ENCODE measurements around the gene IL36A.

The IL36A gene

DNA sequence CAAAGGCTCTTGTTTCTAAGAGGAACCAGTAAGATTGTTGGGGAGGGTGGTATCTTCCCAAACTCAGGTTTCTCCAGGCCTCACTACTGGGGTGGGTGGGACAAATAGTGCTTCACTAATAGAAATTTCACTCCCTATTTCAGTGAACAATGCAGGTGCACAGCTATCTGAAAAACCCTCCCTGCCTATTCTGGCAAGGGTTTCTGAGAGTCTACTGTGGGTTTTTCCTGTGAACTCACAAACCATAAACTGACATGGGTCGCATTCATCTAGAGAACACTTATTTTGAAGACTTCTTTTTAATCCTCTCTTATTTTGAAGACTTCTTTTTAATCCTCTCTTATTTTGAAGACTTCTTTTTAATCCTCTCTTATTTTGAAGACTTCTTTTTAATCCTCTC lies 4.4 kb downstream of the IL36A start:
- DNase-seq = no peak

DNA sequence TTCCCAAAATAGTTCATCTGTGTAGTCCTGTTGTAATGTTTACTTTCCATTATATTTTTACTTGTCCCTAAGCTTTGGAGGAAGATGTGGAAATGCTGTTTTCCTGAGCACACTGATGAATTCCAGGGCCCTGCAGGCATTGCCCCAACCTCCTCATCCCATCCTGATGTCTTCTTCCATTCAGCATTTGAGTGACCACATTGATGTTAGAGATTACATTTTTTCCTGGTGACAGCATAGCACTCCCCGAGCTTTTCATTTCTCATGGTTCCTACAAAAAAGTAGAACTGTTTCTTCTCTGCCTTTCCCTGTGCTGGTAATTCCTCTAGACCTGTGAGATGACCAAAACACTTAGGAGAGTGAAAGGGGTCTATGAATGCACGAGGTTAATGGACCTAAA lies 4.8 kb downstream of the IL36A start:
- DNase-seq = peak; percentile 2

DNA sequence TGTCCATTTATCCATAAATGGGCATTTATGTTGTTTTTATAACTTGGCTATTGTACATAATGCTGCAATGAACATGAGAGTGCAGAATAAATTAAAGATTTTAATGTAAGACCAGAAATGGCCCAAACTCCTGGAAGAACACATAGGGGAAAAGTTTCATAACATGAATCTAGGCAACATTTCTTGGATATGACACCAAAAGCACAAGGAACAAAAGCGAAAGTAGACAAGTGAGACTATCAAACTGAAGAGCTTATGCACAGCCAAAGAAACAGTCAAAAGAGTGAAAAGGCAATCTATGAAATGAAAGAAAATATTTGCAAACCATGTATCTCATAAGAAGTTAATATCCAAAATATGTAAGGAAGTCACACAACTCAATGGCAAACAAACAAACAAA lies 5.8 kb downstream of the IL36A start:
- no peak for DNase-seq

GRCh38 chr2:113012436-113013335 lies 7.4 kb downstream of the IL36A start:
- no peak for DNase-seq

GRCh38 chr2:113013336-113013661 lies 8.0 kb downstream of the IL36A start:
- no peak for DNase-seq

GRCh38 chr2:113014067-113014466 lies 8.8 kb downstream of the IL36A start:
- no peak for DNase-seq

- no peak for DNase-seq
Observed at GRCh38 chr2:113015042-113015441, 9.8 kb downstream of the IL36A start.

GRCh38 chr2:113015655-113016054 lies 10.4 kb downstream of the IL36A start:
- no peak for DNase-seq

- no peak for DNase-seq
Observed at GRCh38 chr2:113018509-113018908, 13.2 kb downstream of the IL36A start.

- DNase-seq = no peak
Observed at GRCh38 chr2:113021312-113021711, 16.1 kb downstream of the IL36A start.

DNA sequence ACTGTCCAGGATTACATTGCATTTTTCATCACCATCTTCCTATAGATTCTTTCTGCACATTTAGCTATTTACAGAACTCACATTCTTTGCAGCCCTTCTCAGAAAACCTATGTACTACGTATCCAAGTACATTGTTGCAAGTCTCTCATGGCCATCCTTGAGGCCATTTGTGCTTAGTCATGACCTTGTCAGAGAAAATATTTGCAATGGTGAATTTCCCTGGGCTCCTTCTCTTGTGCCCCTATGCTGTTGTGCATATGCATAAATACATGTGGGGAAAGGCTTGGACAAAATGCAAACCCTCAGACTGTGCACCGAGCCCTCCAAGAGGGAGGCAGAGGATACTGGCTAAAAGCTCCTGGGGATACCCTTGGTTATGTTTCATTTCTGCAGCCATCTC lies 19.5 kb downstream of the IL36A start:
- DNase-seq = no peak

- DNase-seq = no peak
Observed at GRCh38 chr2:113025737-113026136, 20.5 kb downstream of the IL36A start.

DNA sequence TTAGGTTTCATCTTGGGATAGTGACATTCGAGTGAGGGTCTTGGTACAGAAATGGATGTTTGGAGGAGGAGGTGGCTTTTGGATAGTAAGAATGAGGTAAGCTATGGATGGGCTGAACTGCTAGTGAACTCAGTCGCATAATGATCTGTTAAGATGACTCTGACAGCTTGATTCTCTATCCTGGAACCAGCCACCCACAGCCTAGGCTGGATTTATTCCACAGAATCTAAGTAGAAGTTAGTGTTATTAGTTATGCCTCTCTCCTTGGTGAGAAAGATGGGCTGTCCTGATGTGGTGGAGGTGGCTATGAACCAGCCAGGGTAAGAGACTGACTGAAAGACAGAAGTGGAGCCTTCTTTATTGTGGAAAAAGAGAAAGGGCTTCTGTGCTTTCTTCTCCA lies 22.4 kb downstream of the IL36A start:
- no peak for DNase-seq

DNA sequence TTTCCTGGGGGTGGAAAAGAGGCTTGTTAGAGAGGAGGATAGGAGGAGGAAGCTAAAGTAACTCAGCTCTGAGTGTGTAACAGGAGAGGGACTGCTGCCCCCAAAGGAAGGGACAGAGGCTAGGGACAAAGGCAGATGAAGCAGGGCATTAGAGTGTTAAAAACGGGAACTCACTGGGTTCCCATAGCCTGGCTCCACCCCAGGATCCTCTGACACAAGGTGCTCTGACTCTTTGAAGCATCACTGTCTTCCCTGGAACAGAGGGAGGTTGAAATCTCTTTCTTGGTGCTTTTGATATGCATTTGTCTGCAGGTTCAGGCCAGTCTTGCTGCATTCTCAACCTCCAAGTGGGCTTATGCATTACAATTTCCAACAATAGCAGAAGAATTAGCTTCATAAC lies 22.9 kb downstream of the IL36A start:
- DNase-seq = no peak

DNA sequence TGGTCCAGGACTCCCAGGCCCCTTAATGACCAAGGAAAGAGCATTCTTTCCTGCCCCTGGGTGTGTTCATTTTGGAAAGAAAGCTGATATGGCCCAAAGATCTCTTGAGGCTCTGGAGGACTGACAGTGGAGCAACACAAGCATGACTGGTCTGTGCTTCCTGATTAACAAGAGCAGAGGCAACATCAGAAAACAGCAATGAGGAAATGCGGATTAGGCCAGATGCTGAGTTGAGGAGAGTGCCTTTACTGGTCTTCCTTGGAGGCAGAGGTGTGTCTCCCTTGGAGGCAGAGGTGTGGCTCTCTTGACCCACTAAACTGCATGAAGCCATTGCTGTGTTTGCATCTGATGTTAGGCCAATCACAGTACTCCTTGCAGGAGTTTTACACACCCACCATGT lies 27.5 kb downstream of the IL36A start:
- no peak for DNase-seq

DNA sequence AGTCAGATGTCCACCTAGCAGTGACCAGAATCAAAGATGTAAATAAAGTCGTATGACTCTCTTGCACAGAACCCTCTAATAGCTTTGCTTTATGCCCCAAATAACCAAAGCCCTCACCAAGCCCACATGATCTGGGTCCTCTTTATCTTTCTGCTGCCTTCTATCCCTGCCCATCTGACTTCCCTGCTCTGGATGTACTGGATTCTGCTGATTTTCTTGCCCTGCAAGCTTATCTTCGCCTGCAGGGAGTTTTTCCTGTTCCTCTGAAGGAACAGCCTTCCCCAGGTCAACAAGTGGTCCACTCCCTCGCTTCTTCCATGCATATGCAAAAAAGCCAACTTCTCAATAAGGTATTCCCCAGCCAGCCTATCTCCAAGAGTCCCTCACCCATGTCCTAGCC lies 28.8 kb downstream of the IL36A start:
- no peak for DNase-seq

DNA sequence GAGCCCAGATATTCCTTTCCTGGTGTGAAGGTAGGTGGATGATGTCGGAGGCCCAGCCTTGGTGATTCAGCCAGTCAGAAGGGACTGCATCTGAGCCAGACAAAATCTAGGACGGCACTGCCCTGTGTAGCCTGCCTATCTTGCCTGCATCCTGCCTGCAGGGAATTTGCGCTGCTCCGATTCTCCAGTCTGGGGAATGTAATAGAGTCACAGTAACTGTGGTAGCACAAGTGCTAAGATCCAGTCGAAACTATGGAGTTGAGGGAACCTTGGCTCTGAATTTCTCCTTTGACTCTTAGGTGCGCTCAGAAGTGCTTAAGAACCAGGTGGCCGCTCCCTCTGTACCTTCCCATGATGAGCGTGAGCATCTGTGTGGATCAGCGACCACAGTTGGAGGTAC lies 31.5 kb downstream of the IL36A start:
- no peak for DNase-seq

DNA sequence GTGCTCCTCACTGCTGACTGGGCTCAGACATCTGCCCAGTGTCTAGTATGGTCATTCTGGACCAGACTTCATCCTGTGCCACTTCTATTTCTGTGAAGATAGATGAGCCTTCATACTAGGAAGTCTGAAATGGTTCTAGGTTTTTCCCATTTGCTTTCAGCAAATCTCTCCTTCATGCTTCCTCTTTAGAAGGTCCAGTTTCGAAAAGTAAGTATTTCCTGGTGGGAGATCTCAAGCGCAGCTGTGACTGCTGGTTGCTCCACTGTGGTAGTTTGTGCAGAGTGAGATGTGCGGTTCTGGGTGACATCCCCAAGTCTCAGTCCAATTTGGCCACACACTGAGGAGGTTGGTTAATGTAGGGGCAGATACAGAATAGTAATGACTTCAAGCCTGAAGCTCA lies 33.0 kb downstream of the IL36A start:
- DNase-seq = no peak

DNA sequence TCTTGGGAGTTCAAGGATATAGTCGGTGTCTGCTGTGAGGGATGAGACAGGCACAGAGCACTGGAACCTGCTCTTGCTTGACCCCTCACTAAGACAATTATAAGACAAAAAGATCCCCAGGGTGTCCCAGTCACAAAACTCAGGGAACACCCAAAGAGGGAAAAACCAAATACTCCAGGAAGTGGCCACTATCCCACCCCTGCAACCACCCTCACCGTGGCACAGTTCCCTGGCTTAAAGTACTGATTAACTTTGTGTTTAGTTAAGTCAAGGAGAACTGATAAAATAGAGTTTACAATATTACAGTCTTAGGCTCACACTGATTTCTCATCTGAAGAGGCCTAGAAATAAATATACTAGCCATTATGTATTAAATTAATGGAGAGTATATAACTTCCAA lies 33.9 kb downstream of the IL36A start:
- DNase-seq = no peak

- DNase-seq = no peak
Observed at GRCh38 chr2:113039719-113040118, 34.5 kb downstream of the IL36A start.

DNA sequence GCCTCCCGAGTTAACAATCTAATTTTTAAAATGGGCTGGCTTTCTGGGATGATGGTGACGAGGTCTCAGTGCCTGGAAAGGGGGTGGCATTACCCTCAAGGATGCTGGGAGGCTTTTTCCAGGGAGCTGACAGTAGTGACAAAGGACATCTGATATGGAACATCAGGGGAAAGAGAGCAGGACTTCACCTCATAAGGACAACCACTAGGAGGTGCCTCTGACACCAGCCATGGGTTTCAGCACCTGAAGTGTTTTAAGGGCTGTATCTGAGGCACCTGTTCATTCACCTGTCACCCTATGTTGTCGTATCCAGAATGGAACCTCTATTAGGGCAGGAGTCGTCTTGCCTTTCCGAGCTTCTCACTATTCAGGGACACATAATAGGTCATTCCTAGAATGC lies 36.6 kb downstream of the IL36A start:
- DNase-seq = no peak

DNA sequence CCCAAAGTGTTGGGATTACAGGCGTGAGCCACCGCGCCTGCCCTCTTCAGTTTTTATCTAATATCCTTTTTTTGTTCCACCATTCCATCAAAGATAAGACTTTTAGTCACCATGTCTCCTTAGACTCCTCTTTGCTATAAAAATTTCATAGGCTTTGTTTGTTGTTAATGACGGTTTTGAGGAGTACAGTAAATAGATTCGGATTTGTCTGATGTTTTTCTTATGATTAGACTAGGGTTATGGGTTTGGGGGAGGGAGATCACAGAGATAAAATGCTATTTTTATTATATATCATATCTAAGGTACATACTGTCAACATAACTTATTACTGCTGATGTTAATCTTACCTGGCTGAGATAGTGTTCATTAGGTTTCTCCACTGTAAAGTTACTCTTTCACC lies 41.2 kb downstream of the IL36A start:
- DNase-seq = no peak

DNA sequence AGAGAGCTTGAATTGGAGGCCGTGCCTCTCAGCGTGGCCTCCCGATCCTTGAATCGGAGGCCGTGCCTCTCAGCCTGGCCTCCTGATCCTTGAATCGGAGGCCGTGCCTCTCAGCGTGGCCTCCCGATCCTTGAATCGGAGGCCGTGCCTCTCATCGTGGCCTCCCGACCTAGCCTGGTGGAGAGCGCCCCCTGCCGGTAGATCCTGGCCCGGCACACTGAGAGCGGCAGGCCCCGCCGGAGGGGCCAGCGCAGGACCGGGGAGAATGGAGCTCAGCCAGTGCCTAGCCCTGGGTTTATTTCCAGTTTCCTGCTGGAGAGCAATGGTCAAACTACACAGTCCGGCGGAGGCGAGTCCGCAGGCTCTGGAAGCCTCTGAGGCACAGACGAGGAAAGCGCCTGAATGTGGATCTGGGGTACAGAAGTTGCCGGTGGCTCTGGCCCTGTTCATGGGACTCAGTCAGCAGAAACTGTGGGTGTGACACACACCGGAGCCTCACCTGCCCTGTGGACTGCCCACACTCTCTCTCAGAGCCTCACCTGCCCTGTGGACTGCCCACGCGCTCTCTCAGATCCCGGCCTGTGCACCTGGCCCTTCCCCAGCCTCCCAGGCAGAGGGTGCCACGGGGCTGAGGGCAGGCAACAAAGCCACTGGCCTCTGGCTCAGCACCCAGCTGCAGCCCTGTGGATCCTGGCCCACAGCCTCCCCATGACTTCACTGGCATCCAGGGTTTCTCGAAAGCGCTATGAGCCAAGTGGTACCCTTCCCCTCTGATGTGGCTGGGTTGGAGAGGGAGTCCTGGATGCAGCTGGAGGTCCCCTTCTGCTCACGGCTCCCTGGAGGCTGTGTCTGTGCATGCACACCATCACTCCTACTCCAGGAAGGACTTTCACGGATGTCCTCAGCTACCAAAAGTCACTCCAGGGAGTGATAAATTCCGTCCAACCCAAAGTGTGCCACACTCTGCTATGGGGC lies 45.9 kb downstream of the IL36A start:
- no peak for DNase-seq

GRCh38 chr2:113052396-113052917 lies 47.2 kb downstream of the IL36A start, which contains the start of gene IL36B:
Gene IL36B (minus strand): TSS chr2:113052867.
- no peak for DNase-seq

Data from HCEC 1CT (cell line).